Neutrophil (primary cell): ENCODE measurements around the gene RASSF5.

ENCODE experiments used
- H3K27ac ChIP-seq: fragments of 200-600 bp; sonication (generic); 2 replicates; pipeline ENCODE4 v1.5.1; 2016; ENCODE audit warnings: mild to moderate bottlenecking, moderate library complexity
- H3K27me3 ChIP-seq: fragments of 200-600 bp; sonication (generic); 2 replicates; pipeline ENCODE4 v1.6.0; 2016; ENCODE audit warnings: mild to moderate bottlenecking
- H3K36me3 ChIP-seq: fragments of 200-600 bp; sonication (generic); 2 replicates; pipeline ENCODE4 v1.5.1; 2017
- H3K4me1 ChIP-seq, 2 experiments: fragments of 200-600 bp in 1 of 2; sonication (generic) in 1 of 2; 1 replicate in 1 of 2; 2 replicates in 1 of 2; pipeline versions ENCODE4 v1.5.1 to v1.6.1; 2013 to 2016; ENCODE audit warnings: low read depth in 1 of 2, low read length in 1 of 2, mild to moderate bottlenecking in 1 of 2, moderate library complexity in 1 of 2; ENCODE audit not compliant: control insufficient read depth in 1 of 2, insufficient read depth in 1 of 2
- H3K4me3 ChIP-seq, 2 experiments: fragments of 200-600 bp in 1 of 2; sonication (generic) in 1 of 2; 1 replicate in 1 of 2; 2 replicates in 1 of 2; pipeline ENCODE4 v1.5.1; 2013 to 2016; ENCODE audit warnings: low read depth in 1 of 2, low read length in 1 of 2, mild to moderate bottlenecking in 1 of 2, moderate library complexity in 1 of 2
- H3K9me3 ChIP-seq: fragments of 200-600 bp; sonication (generic); 2 replicates; pipeline ENCODE4 v1.5.1; 2016
- TF ChIP-seq, protein P1 (sequence below): fragments of 200-600 bp; sonication (generic); IDR thresholded peaks from 2 replicates; pipeline ENCODE4 v1.5.1; 2016; ENCODE audit warnings: antibody characterized with exemption

RASSF5 gene

DNA sequence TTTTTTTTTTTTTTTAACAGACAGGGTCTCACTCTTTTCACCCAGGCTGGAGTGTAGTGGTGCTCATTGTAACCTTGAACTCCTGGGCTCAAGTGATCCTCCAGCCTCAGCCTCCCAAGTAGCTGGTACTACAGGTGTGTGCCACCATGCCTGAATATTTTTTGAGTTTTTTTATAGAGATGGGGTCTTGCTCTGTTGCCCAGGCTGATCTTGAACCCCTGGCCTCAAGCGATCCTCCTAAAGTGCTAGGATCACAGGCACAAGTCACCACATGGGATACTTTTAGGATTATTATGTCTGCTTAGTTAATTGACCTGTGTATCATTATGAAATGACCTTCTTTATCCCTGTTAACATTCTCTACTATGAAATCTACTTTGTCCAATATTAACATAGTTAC lies 38.0 kb downstream of the RASSF5 start:
- Histone ChIP-seq H3K27ac (peak overlapping the region; percentile 15), H3K27me3 (no peaks in the 10 kb centered on the region), H3K4me1 (peaks cover 7 to 11% of the 10 kb centered on the region in 2 experiments), H3K9me3 (no peaks in the 10 kb centered on the region), H3K36me3 (no peaks in the 10 kb centered on the region), H3K4me3 (no peak overlapping the region)
- TF ChIP-seq, protein P1, sequence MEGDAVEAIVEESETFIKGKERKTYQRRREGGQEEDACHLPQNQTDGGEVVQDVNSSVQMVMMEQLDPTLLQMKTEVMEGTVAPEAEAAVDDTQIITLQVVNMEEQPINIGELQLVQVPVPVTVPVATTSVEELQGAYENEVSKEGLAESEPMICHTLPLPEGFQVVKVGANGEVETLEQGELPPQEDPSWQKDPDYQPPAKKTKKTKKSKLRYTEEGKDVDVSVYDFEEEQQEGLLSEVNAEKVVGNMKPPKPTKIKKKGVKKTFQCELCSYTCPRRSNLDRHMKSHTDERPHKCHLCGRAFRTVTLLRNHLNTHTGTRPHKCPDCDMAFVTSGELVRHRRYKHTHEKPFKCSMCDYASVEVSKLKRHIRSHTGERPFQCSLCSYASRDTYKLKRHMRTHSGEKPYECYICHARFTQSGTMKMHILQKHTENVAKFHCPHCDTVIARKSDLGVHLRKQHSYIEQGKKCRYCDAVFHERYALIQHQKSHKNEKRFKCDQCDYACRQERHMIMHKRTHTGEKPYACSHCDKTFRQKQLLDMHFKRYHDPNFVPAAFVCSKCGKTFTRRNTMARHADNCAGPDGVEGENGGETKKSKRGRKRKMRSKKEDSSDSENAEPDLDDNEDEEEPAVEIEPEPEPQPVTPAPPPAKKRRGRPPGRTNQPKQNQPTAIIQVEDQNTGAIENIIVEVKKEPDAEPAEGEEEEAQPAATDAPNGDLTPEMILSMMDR, result no peak

GRCh38 chr1:206547104-206547503 lies 39.8 kb downstream of the RASSF5 start:
- Histone ChIP-seq H3K36me3 (no peaks in the 10 kb centered on the region), H3K27me3 (no peaks in the 10 kb centered on the region), H3K4me1 (peaks cover 7 to 11% of the 10 kb centered on the region in 2 experiments), H3K4me3 (no peak overlapping the region), H3K27ac (no peak overlapping the region), H3K9me3 (no peaks in the 10 kb centered on the region)
- TF ChIP-seq, protein P1, result no peak

- TF ChIP-seq, protein P1, result no peak
- H3K4me3 ChIP-seq, result no peak overlapping the region
- H3K4me1 ChIP-seq, result peaks cover 6 to 16% of the 10 kb centered on the region in 2 experiments
- H3K27ac ChIP-seq, result no peak overlapping the region
- H3K36me3 ChIP-seq, result no peaks in the 10 kb centered on the region
- no peaks in the 10 kb centered on the region for H3K9me3 ChIP-seq
- H3K27me3 ChIP-seq, result no peaks in the 10 kb centered on the region
Measured at GRCh38 chr1:206550446-206550845, 43.1 kb downstream of the RASSF5 start.

DNA sequence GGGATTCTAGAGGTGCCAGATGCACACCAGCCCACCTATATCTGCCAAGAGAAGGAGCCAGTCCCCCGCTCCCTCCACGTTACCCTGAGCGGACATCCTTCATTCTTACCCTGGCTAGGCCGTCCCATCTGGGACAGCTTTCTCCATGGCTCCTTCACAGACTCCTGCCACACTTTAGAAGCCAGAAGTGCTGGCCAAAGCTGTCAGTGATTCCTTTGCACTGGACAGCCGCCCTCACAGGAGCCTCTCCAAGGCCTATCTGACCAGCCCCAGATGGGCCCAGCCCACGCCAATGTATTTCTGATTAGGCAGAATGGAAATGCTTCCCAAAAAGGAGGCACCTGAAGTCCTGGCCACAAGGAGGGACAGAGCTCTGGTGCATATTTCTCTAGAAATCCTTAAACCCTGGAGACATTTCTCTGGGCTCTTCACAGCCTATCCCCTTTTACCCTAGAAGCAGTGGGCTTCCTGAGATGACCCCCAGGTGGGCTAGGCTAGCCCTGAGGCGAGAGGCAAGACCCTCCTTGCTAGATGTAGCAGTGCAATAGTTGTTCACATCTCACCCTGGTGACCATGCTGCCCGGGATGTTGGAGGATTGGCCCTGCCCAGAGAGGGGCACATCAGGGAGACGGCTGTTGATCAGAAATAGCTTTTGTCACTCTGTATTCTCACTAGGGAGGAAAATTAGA lies 44.1 kb downstream of the RASSF5 start:
- no peak overlapping the region for H3K27ac ChIP-seq
- no peaks in the 10 kb centered on the region for H3K9me3 ChIP-seq
- H3K4me1 ChIP-seq, result peaks cover 16 to 25% of the 10 kb centered on the region in 2 experiments
- no peaks in the 10 kb centered on the region for H3K27me3 ChIP-seq
- TF ChIP-seq, protein P1, result no peak
- no peaks in the 10 kb centered on the region for H3K36me3 ChIP-seq
- H3K4me3 ChIP-seq, result no peak overlapping the region

- Histone ChIP-seq H3K4me1 (peaks cover 18 to 30% of the 10 kb centered on the region in 2 experiments), H3K27me3 (no peaks in the 10 kb centered on the region), H3K4me3 (no peak overlapping the region), H3K9me3 (no peaks in the 10 kb centered on the region), H3K36me3 (no peaks in the 10 kb centered on the region), H3K27ac (no peak overlapping the region)
- TF ChIP-seq, protein P1, result no peak
Measured at GRCh38 chr1:206551986-206552326, 44.6 kb downstream of the RASSF5 start.
